Vagina (tissue), 2 donors: ENCODE results near the gene PHKA2.

Source experiments
- CTCF ChIP-seq, 3 experiments: fragments of 450-650 bp in 2 of 3; fragments of 200-600 bp in 1 of 3; sonication (generic) in 1 of 3; IDR thresholded peaks; one replicate each; pipeline ENCODE4 v1.5.1; 2017 to 2019; ENCODE audit warnings: antibody characterized with exemption in 3 of 3, mild to moderate bottlenecking in 2 of 3, moderate library complexity in 2 of 3
- POLR2A ChIP-seq, 2 donors: fragments of 450-650 bp; IDR thresholded peaks; one replicate each; pipeline ENCODE4 v1.6.1; 2017; ENCODE audit warnings: antibody characterized with exemption in 2 of 2, mild to moderate bottlenecking in 2 of 2, moderate library complexity in 2 of 2
- POLR2AphosphoS5 ChIP-seq, 2 donors: sonication (generic); formaldehyde crosslinking; IDR thresholded peaks; one replicate each; pipeline ENCODE4 v1.9.0; 2017; ENCODE audit warnings: antibody characterized with exemption in 2 of 2, mild to moderate bottlenecking in 2 of 2, low read depth in 1 of 2; ENCODE audit not compliant: insufficient read depth in 1 of 2

DNA sequence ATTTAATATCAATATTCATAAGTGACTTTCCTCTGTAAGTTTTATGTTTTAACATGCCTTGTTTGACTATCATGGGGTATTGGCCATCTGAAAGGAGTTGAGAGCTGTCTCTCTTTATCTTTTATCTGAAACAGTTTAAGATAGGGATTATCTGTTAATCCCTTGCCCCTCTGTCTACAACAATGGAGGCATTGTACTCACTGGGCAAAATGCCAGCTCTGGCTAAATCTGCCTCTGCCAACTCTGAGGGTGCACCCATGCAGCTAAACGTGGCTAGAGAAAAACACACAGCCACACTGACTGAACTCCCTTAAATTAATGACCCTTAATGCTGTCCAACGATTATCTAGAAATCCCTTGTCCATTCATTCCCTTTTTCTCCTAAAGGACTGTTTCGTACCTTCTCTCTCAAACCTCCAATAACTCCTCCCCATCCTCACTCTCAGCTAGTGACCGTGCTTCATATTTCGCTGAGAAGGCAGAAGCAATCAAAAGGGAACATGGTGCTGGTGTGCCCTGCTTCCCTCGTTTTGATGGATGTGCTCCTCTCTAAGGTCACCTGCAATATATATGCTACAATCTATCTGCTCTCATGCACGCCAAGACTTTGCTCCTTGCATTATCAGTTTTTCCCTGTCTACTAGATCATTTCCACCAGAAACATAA is 10.3 kb downstream of the PHKA2 start:
- TF ChIP-seq CTCF (IDR thresholded peaks at IDR 0.05) (no peak), POLR2A (IDR thresholded peaks at IDR 0.05) (no peak), POLR2AphosphoS5 (IDR thresholded peaks at IDR 0.05; ENCODE audit: insufficient read depth in 1 of 2, low read depth in 1 of 2) (no peak)
